CD1c-positive myeloid dendritic cell (primary cell): ENCODE data around the gene NR3C2.
"Not testable (repeated sequence)": the region's sequence is repeated elsewhere in the genome, so short reads cannot be mapped to it uniquely, and the experiment has no call there.

ENCODE experiments used
- DNase-seq: peaks from one replicate; pipeline ENCODE4 v3.0.0-alpha.2; 2016; ENCODE audit errors: extremely low spot score

The NR3C2 gene

DNA sequence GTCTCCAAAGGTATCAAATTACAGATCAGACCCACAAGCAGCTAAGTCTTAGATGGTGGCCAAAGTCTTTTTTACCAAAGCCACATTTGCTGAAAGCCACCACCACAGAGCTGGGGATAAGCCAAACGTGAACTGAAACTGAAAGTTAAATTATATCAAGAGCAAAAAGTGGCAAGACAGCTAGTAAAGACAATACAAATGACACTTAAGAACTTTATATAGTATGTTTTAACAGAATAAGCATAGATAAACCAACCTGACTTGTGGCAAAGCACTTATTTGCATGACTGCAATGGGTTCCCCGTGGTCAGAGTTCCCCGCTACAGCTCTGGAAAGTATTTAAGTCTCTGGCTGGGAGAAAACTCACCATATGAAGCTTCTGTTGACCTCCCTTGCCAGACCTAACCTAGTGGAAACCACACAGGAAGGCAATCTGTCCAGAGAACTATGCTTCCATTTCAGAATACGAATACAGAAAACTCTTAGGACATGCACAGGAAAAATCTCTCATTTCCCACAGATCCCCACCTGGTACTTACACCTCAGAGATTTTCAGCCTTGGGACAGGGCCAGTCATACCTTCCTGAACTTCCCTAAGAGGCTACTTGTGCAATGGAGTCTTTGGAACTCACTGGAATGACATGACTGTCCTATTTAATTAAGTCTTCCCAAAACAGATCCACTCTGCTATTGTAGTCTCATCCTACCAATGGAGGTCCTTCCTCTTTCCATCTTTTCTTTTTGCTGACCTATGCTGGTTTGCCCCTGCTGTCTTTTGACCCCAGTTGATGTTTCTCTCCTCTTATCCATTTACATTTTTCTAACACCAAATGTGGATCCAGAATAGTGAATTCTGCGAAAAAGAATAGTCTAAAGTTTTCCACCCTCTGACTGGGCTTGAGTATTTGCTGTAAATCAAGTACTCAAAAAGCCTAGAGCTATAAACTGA, 225.1 kb downstream of the NR3C2 start:
- no peak for DNase-seq

DNA sequence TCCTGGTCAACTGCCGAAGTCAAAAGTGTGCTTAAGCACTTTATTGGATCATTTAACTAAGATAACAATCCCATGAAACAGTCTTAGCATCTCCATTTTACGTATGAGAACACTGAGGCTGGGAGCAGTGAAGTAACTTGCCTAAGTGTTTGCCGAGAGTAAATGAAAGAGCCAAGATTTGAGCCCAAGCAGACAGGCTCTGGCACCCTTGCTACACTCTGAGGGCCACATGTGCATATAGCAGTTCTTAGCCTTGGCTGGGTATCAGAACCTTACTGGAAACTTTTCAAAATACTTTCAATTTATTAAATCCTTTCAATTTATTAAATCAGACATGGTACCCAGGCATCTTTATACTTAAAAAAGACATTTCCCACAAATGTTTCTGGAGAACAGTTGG, 225.9 kb downstream of the NR3C2 start:
- no peak for DNase-seq

DNA sequence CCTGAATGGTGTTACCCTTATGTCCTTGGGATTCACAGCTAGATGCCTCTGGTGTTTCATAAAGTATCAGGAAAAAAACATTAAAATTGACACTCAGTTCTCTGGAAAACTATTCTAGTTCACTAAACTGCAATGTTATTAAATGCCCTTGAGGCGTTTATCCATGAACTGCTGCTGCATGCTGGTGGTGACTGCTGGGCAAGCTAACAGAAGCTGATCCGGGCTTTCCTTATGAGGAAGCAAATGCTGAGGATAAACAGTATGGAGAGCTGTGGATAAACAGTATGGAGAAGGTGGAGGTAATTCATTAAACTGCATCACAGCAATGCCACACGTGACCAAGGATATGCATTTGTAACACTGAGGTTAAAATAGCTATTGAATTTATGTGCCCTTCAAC, 227.0 kb downstream of the NR3C2 start:
- no peak for DNase-seq

DNA sequence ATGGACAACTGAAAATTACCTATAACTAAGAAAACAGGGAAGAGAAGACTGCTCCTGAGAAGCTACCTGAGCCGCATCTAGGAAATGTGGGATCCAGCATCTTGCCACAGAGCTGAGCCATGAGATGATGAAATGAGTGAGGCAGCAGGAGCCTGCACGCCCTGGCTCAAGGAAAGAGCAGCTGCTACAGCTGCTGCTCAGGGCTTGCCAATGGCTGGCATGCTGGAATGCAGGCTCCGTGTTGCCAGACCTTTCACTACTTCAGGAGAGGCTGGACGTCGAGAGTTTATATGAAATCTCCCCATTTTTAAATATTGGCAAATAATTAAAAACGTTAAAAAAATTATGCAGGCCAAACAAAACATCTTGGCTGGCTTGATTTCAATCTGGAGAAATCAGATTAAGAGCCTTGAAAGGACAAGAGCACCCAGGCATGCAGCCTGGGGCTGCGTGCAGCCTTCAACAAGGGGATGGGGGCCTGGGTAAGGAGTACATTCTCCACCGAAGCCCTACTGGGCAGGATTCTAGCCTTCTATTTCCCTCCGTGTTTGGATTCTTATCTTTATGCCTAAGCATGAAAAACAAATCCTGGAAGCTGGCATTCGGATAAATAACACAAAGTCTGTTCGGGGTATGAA, 227.6 kb downstream of the NR3C2 start:
- no peak for DNase-seq

DNA sequence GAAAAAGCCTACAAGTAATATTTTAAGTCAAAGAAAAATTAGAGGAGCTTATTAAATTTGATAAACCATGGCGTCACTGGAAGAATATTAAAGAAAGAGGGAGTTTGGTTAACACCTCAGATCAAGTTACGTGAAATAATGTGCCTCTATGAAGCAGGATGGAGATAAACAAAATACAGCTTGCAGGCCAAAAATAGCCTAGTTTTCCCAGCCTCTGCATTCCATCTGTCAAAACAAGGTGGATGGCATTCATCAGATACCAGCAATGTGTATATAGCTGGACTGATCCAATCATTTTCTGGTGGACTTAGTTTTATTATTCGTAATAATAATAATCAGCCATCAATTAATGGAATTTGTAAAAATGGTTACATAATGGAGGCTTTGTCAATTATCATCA, 230.7 kb downstream of the NR3C2 start:
- no peak for DNase-seq

DNA sequence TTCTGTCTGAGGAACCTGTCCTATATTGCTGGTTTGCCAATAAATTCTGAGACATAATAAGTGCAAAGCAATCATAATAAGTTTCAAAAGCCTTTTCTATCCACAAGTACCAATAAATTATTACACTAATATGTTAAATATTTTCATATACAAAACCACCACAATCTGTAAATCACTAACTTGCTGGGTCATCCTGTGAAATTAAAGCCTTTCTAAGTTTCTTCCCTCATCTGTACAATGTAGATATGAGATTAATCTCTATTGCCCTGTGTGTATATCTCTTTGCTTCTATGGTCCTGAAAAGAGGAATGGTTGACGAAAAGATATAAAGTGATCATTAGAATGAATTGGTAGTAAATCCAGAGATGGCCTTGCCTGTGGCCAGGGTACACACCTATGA, 231.6 kb downstream of the NR3C2 start:
- DNase-seq: no peak

DNA sequence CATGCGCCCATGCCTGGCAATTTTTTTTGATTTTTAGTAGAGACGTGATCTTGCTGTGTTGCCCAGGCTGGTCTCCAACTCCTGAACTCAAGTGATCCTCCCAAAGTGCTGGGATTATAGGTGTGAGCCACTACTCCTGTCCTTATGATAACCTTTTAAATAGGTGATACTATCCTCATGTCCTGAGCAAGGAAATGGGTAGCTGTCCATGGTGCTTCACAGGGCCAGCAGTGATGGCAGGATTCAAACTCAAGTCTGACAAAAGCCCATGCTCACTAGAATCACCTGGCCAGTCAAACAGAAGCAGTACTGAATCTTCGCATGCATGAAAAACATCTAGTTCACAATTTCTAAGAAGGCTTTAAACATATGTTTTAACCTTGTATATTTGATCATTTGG, 235.1 kb downstream of the NR3C2 start:
- no peak for DNase-seq

DNA sequence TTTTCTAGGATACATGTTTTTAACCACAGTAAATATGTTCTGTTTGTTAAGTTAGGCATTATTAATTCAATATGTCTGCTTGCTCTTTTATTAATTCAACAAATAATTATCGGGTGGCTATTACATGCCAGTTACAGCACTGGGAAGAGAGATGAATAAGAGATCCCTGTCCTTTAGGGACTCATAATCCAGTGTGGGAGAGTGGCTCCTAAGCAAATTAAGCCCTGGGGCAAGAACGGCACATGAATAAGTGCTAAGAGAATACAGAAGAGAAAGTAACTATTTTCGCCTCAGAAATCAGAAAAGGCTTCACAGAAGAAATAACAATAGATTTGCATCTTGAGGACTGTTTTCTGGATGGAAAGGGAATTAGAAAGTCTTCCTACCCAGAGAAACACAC, 236.7 kb downstream of the NR3C2 start:
- DNase-seq: no peak

DNA sequence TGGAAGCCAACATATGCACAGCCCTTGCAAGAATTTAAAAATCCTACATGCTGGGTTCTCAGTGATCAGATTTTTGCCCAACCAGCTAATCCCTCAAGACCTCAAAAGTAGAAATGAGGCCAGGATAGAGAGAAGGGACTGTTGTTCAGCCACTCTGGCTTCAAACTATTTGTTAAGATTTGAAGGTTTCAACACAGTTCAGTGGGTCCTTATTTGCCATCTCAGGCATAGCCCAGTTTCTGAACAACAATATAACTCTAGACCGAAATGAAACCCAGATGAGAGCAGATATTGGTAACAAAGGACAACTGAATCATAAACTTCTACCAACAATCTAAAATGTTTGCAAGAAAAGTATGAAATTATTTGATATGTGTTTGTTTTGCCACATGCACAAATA, 237.3 kb downstream of the NR3C2 start:
- no peak for DNase-seq

DNA sequence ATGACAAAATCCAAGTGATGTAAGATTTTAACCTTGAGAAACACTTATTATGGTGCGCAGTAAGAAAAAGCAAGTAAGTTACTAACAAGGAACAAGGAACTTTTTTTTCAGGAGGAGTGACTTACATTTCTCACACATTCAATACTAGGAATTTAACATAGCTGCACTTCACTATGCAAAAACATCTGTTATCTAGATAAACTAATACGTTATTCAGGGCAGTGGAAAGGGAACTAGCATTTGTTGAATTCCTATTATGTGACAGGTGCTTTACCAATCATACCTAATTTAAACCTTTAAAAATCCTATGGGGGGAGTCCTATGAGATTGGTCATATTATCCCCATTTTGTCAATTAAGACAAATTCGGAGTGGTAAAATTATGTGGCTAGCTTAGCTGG, 238.0 kb downstream of the NR3C2 start:
- DNase-seq: no peak

DNA sequence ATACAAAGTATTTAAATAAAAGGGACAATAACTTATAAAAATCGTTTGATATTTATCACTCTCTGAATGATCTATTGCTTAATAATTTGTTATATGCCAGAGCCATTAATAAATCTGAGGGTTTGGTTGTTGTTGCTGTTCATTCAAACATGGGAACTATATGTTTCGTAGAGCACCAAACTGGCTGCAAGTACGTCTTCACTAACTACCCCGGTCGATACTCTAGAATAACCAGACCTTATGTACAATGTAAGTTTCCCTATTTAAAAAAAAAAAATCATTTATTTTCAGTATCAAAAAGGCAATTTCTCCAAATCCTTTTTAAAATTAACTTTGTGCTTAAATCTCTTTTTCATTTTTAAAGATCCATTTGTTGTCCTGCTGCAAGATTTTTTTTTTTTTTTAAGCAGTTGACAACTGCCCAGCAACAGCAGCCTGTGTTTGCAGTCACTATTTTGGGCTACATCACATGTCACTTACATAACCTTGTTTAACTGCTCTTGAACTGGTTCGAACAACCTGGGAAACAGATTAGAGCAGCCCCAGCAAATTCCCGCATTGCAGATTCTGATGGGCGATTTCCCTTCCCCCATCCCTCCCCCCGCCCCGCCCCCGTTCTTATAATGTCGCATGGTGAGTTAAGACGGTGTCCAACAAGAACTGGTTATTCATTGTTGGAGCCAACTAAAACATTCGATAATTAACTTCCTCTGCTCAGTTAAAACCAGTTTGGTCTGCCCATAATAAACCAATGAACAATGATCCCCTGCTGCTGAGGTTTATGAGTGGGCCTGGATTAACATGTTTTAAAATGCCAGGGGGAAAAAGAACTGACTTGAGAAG, 238.9 kb downstream of the NR3C2 start:
- DNase-seq: no peak

DNA sequence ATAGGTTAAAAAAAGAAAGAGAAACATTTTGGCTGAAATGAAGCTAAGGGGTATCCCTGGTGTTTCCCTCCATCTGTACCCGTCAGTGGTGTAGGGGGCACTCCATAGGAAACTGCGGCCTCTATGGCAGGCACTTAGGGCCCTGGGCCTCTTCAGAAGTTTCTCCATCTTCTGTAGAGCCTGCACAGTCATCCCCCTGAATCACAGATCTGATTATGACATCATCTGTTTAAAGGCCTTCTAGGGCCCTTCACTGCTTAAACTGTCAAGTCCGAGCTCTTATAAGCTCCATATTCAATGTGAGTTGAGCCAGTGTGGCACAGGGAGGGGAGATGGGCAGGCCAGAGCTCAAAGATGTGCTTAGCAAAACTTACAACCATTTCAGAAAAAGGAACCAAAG, 241.3 kb downstream of the NR3C2 start:
- DNase-seq: no peak

DNA sequence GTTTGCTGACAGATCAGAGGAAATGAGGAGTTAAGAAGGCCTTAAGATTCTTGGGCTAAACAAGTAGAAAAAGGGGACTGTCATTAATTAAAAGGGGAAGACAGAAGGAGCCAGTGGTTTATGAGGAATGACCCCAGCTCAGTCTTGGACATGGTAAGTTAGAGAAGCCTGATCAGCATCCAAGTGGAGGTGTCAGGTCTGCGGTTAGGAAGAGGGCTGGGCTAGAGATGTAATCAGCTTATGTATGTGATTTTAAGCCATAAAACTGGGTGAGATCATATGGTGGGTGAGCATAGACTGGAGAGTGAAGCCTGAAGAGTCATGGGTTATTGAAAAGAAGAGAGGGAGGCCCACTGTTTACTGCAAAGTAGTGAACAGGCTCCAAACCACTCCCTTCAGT, 246.1 kb downstream of the NR3C2 start:
- DNase-seq: no peak

DNA sequence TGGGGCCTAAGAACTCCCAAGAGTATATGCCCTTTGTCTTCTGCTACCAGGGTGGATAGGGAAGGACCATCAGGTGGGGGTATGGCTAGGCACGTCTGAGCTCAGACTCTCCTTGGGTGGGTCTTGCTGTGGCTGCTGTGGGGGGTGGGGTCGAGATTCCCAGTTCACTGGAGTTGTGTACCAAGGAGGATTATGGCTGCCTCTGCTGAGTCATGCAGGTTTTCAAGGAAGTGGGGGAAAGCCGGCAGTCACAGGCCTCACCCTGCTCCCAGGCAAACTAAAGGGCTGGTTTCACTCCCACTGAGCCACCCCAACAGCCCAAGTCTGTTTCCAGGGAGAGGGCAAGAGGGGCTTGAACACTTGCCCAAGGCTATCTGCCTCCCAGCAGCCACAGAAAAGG, 249.7 kb downstream of the NR3C2 start:
- DNase-seq: no peak

DNA sequence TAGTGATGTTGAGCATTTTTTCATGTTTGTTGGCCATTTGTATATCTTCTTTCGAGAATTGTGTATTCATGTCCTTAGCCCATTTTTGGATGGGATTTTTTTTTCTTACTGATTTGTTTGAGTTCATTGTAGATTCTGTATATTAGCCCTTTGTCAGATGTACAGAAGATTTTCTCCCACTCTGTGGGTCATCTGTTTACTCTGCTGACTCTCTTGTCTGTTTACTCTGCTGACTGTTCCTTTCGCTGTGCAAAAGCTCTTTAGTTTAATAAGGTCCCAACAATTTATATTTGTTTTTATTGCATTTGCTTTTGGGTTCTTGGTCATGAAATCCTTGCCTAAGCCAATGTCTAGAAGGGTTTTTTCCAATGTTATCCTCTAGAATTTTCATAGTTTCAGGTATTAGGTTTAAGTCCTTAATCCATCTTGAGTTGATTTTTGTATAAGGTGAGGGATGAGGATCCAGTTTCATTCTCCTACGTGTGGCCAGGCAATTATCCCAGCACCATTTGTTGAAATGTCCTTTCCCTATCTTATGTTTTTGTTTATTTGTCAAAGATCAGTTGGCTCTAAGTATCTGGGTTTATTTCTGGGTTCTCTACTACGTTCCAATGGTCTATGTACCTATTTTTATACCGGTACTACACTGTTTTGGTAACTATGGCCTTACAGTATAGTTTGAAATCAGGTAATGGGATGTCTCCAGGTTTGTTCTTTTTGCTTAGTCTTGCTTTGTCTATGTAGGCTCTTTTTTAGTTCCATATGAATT, 254.6 kb downstream of the NR3C2 start:
- DNase-seq: not testable (repeated sequence)

DNA sequence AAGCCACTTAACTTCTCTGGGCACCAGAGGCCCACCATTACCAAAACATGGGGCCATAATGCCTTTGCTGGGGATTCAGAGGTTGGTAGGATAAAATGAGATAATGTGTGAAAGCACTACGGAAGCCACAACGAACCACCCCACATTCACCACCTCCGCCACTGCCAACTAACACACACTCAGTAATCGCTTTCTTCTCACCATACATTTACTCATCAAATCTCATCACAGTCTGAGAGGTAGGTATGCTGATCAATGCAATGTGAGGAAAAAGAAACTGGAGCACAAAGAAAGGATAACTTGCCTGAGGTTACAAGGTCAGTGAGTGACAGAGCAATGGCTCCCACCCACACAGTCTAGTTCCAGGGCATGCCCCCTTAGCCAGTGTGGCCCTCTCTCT, 257.3 kb downstream of the NR3C2 start:
- DNase-seq: no peak

DNA sequence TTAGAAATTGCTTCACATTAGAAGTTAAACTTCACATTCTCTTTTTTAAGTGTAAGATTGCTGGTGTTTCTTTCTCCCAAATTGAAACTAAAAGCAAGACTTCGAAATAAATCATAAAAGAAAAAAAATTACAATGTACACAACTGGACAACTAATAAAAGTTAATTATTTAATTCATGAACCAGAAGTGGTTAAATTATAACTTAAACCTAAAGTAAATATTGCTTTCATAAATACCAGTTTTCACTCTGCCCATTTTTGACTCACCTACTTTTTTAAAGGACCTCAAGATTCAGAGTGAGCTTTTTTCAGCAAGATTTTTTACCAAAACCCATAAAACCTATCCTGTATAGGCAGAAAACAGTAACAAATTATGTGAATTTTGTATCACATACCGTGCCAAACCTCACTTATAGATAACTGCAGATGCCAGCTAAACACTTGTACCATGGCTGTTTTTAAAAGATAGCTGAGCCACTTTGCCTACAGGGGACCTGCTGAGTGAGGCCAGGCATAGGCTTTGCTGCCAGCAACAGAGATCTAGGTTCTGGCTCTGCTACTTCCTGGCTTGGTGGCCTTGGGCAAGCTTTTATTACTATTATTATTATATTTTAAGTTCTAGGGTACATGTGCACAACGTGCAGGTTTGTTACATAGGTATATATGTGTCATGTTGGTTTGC, 259.8 kb downstream of the NR3C2 start:
- DNase-seq: no peak

DNA sequence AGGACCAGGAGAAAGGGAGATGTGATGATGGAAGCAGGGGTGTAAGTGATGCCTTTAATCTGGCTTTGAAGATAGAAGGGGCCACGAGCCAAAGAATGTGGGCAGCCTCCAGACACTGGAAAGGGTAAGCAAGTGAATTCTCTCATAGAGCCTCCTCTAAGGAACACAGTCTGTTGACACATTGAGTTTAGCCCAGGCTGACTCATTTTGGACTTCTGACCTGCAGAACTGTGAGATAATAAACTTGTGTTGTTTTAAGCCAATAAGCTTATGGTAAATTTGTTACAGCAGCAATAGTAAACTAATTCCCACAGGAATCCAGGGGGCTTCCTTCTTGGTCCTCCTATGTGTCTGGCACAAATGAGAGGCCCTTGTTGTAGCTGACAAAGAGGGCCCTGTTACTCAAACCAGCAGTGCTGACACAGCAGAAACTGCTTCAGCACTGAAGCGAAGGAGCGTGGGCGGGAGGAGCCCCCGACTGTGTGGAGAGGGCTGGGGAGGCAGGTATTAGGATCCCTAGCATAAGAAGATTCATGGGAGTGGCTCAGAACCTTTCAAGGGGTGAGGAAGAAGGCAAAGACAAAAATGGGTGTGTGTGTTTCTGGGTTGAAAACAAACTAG, 268.7 kb downstream of the NR3C2 start:
- DNase-seq: no peak

DNA sequence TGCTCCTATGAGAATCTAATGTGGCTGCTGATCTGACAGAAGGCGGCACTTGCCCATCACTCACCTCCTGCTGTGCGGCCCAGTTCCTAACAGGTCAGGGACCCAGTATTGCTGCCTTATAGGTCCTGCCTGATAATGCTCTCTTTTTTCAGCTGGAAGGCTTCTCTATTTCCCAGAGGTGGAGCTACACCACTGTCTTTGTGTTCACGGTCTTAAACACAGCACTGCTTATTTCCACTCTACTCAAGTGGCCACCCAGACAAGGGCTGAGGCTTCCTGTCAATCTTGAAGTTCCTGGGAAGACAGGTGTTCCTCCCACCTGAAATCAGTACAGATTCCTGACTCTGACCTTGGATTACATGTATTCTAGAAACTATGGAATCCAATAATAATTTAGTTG, 270.6 kb downstream of the NR3C2 start:
- DNase-seq: no peak
